Osteocyte (in vitro differentiated cells): ENCODE data around the gene F2RL3. TPM values are rescaled to one million over a fixed set of nuclear protein-coding genes. Genes with fewer than 3 reads are reported as not detected.

ENCODE experiments used
- DNase-seq: peaks from one replicate; pipeline ENCODE4 v3.0.0; 2021; ENCODE audit warnings: mixed read lengths; ENCODE audit not compliant: unreplicated experiment; ENCODE audit errors: extremely low spot score
- H3K27ac Mint-ChIP-seq: one replicate; pipeline ENCODE4 v1.8.0; 2021; ENCODE audit warnings: mild to moderate bottlenecking, mixed read lengths; ENCODE audit not compliant: unreplicated experiment
- H3K27me3 Mint-ChIP-seq: one replicate; pipeline ENCODE4 v1.8.0; 2021; ENCODE audit warnings: mixed read lengths; ENCODE audit not compliant: unreplicated experiment
- H3K36me3 Mint-ChIP-seq: one replicate; pipeline ENCODE4 v1.8.0; 2021; ENCODE audit warnings: mixed read lengths; ENCODE audit not compliant: unreplicated experiment
- H3K4me1 Mint-ChIP-seq: one replicate; pipeline ENCODE4 v1.8.0; 2021; ENCODE audit warnings: mixed read lengths; ENCODE audit not compliant: unreplicated experiment
- H3K4me3 Mint-ChIP-seq: one replicate; pipeline ENCODE4 v1.8.0; 2021; ENCODE audit warnings: mild to moderate bottlenecking, moderate library complexity, mixed read lengths; ENCODE audit not compliant: unreplicated experiment
- H3K9me3 Mint-ChIP-seq: one replicate; pipeline ENCODE4 v1.8.0; 2021; ENCODE audit warnings: mixed read lengths; ENCODE audit not compliant: unreplicated experiment
- total RNA-seq: library from RNA; stranded (reverse); gene quantifications from 2 replicates; pipeline ENCODE4 v1.2.1, GENCODE V29; 2021
- TF ChIP-seq, protein P1 (sequence below): fragments of 200-600 bp; sonication (generic); IDR thresholded peaks from 2 replicates; pipeline ENCODE4 v1.5.0; 2021; ENCODE audit warnings: antibody characterized with exemption, mild to moderate bottlenecking, moderate library complexity

Gene F2RL3
- total RNA-seq, 1 donor from 2014 or later = 0.08 TPM

DNA sequence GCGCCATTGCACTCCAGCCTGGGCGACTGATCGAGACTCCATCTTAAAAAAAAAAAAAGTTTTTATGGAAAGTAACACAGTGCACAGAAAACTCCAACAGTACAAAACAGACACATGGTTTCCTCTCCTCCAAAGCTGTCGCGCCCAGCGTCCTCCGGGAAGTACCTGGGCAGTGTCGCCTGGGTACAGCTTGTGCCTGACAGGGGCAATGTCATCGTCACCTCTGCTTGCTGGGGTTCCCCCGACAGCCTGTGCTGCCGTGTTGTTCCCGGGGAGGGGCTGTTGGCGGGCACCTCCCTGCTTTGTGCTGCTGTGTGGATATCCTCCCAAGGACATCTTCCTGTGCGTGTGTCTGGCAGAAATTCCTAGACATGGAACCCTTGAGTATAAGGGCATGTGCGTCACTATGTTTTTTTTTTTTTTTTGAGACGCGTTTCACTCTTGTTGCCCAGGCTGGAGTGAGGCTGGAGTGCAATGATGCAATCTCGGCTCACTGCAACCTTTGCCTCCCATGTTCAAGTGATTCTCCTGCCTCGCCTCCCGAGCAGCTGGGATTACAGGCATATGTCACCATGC, 2.4 kb upstream of the F2RL3 start:
- TF ChIP-seq, protein P1, sequence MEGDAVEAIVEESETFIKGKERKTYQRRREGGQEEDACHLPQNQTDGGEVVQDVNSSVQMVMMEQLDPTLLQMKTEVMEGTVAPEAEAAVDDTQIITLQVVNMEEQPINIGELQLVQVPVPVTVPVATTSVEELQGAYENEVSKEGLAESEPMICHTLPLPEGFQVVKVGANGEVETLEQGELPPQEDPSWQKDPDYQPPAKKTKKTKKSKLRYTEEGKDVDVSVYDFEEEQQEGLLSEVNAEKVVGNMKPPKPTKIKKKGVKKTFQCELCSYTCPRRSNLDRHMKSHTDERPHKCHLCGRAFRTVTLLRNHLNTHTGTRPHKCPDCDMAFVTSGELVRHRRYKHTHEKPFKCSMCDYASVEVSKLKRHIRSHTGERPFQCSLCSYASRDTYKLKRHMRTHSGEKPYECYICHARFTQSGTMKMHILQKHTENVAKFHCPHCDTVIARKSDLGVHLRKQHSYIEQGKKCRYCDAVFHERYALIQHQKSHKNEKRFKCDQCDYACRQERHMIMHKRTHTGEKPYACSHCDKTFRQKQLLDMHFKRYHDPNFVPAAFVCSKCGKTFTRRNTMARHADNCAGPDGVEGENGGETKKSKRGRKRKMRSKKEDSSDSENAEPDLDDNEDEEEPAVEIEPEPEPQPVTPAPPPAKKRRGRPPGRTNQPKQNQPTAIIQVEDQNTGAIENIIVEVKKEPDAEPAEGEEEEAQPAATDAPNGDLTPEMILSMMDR = no peak
- H3K9me3 Mint-ChIP-seq = peaks cover 9% of the 10 kb centered on the region
- H3K4me3 Mint-ChIP-seq = no peak overlapping the region
- H3K4me1 Mint-ChIP-seq = peaks cover 14% of the 10 kb centered on the region
- no peak overlapping the region for H3K27ac Mint-ChIP-seq
- H3K27me3 Mint-ChIP-seq = no peaks in the 10 kb centered on the region
- no peak for DNase-seq
- peaks cover 3% of the 10 kb centered on the region for H3K36me3 Mint-ChIP-seq

DNA sequence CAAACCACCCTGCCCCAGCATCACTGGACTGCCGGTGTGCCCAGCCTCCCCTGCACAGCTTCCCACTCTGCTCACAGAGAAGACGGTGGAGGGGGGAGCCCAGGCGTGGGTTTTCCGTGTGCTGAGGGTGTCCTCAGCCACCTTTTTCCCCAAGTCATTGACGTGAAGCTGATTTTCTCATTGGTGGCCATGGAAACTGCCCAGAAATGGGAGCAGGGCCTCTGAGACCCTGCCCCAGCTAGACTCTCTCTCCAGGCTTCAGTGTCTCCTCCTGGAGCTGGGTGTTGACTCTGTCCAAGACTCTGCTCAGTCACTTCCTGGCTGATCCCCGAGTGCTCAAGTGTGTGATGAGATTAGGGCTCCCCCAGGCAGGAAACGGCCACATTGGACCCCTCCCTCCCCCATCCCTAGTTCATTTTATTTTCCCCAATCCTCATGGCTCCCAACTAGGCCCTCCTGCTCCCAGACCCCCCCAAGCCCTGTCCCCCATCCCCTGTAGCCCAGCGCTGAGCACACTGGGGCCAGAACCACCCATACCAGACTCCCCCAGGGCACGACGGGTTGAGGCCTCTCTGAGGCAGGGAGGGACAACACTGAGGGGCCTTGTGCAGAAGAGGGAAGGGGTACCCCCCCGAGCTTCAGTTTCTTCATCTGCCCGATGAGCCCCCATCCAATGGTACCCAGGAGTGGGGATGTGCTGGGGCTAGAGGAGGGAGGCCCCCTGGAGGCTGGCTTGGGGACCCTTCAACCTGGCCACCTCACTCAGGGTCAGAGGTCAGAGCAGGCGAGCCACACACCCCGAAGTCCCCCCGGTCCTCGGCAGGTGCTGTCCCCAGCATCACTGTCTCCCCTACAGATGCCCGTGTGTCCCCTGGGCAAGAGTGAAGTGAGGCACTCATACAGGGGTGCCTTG, 1.2 kb upstream of the F2RL3 start:
- DNase-seq = no peak
- Mint-ChIP-seq H3K36me3 (no peaks in the 10 kb centered on the region), H3K9me3 (no peaks in the 10 kb centered on the region), H3K27ac (no peak overlapping the region), H3K27me3 (no peaks in the 10 kb centered on the region), H3K4me3 (no peak overlapping the region), H3K4me1 (peaks cover 14% of the 10 kb centered on the region)
- TF ChIP-seq, protein P1 = no peak

DNA sequence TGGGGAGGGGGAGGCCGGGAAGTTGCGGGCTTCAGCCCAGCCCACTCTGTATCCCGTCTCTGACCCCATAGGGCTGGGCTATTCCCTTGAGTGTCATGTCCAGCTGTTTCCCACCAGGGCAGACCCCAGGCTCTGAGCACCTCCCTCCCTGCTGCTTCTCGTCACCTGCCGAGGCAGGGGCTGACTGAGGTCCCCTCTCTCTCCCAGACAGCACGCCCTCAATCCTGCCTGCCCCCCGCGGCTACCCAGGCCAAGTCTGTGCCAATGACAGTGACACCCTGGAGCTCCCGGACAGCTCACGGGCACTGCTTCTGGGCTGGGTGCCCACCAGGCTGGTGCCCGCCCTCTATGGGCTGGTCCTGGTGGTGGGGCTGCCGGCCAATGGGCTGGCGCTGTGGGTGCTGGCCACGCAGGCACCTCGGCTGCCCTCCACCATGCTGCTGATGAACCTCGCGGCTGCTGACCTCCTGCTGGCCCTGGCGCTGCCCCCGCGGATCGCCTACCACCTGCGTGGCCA, 625 bp downstream of the F2RL3 start:
- no peaks in the 10 kb centered on the region for H3K27me3 Mint-ChIP-seq
- DNase-seq = no peak
- no peak overlapping the region for H3K4me3 Mint-ChIP-seq
- H3K27ac Mint-ChIP-seq = no peak overlapping the region
- no peaks in the 10 kb centered on the region for H3K9me3 Mint-ChIP-seq
- peaks cover 18% of the 10 kb centered on the region for H3K4me1 Mint-ChIP-seq
- peaks cover 4% of the 10 kb centered on the region for H3K36me3 Mint-ChIP-seq
- TF ChIP-seq, protein P1 = no peak

DNA sequence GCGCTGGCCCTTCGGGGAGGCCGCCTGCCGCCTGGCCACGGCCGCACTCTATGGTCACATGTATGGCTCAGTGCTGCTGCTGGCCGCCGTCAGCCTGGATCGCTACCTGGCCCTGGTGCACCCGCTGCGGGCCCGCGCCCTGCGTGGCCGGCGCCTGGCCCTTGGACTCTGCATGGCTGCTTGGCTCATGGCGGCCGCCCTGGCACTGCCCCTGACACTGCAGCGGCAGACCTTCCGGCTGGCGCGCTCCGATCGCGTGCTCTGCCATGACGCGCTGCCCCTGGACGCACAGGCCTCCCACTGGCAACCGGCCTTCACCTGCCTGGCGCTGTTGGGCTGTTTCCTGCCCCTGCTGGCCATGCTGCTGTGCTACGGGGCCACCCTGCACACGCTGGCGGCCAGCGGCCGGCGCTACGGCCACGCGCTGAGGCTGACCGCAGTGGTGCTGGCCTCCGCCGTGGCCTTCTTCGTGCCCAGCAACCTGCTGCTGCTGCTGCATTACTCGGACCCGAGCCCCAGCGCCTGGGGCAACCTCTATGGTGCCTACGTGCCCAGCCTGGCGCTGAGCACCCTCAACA, 1.2 kb downstream of the F2RL3 start:
- DNase-seq = no peak
- Mint-ChIP-seq H3K4me1 (peaks cover 18% of the 10 kb centered on the region), H3K9me3 (no peaks in the 10 kb centered on the region), H3K4me3 (no peak overlapping the region), H3K27ac (no peak overlapping the region), H3K27me3 (no peaks in the 10 kb centered on the region), H3K36me3 (peaks cover 4% of the 10 kb centered on the region)
- TF ChIP-seq, protein P1 = no peak
